A673 (cell line): ENCODE measurements around the gene ZIC1. TPM values are rescaled to one million over a fixed set of nuclear protein-coding genes. Genes with fewer than 3 reads are reported as not detected.

Experiments used
- BruUV-seq: library from RNA; stranded (reverse); fragments of 400-500 nt; replicated peaks from 2 replicates; lab custom pipeline; 2021; lab: Mats Ljungman, UMichigan
- CTCF ChIA-PET: fragments of 300-600 bp; sonication (Branson Sonifier 250); formaldehyde crosslinking; loops from one replicate; lab custom pipeline; 2022; ENCODE audit warnings: antibody characterized with exemption; lab: Charles Lee
- POLR2A ChIA-PET: fragments of 300-600 bp; sonication (Branson Sonifier 250); formaldehyde crosslinking; loops from one replicate; lab custom pipeline; 2022; ENCODE audit warnings: antibody characterized with exemption; ENCODE audit not compliant: low non-redundant PET; lab: Charles Lee
- DNase-seq: peaks from one replicate; pipeline ENCODE4 v3.0.0-alpha.2; 2015; ENCODE audit warnings: low spot score
- H3K27ac ChIP-seq: fragments of 200-600 bp; sonication (generic); 2 replicates; pipeline ENCODE4 v1.5.1; 2016; ENCODE audit warnings: mixed run types, low read depth, mild to moderate bottlenecking, mixed read lengths, antibody characterized with exemption, low read length; ENCODE audit not compliant: poor library complexity, severe bottlenecking
- H3K27me3 ChIP-seq: fragments of 200-600 bp; sonication (generic); replicated peaks from 2 replicates; pipeline ENCODE4 v1.6.1; 2017; ENCODE audit warnings: mixed run types, low read depth, mild to moderate bottlenecking, mixed read lengths, antibody characterized with exemption, low read length; ENCODE audit not compliant: insufficient read depth, poor library complexity
- H3K36me3 ChIP-seq: fragments of 200-600 bp; sonication (generic); 2 replicates; pipeline ENCODE4 v1.6.1; 2016; ENCODE audit warnings: mixed run types, mild to moderate bottlenecking, mixed read lengths, antibody characterized with exemption, low read length; ENCODE audit not compliant: insufficient read depth, poor library complexity, severe bottlenecking
- H3K4me1 ChIP-seq: fragments of 200-600 bp; sonication (generic); 2 replicates; pipeline ENCODE4 v1.6.1; 2017; ENCODE audit warnings: mixed run types, mild to moderate bottlenecking, mixed read lengths, antibody characterized with exemption, low read length; ENCODE audit not compliant: insufficient read depth, poor library complexity, severe bottlenecking
- H3K4me3 ChIP-seq: fragments of 200-600 bp; sonication (generic); 2 replicates; pipeline ENCODE4 v1.5.1; 2016; ENCODE audit warnings: low read depth, mixed run types, mild to moderate bottlenecking, mixed read lengths, low read length; ENCODE audit not compliant: poor library complexity, severe bottlenecking
- H3K9me3 ChIP-seq: fragments of 200-600 bp; sonication (generic); 2 replicates; pipeline ENCODE4 v1.6.1; 2016; ENCODE audit warnings: mixed run types, low read depth, mild to moderate bottlenecking, mixed read lengths, antibody characterized with exemption, low read length; ENCODE audit not compliant: poor library complexity, severe bottlenecking
- EZH2 ChIP-seq: fragments of 200-600 bp; sonication (generic); IDR thresholded peaks from 2 replicates; pipeline ENCODE4 v1.6.1; 2017; ENCODE audit warnings: borderline replicate concordance, low read depth, mild to moderate bottlenecking, mixed read lengths, antibody characterized with exemption, low read length; ENCODE audit not compliant: poor library complexity, severe bottlenecking
- intact Hi-C: fragments of 100-400 bp; cut with micrococcal nuclease; formaldehyde crosslinking; loops from one replicate; pipeline ENCODE4 v1.10.0; 2022; ENCODE audit not compliant: unreplicated experiment
- total RNA-seq: library from RNA; stranded (reverse); gene quantifications from 2 replicates; pipeline ENCODE4 v1.2.3, GENCODE V29; 2021
- TF ChIP-seq, protein P1 (sequence below): fragments of 300-800, 200-600 bp; sonication (generic); conservative IDR thresholded peaks from 2 replicates; pipeline ENCODE4 v1.5.1; 2017; ENCODE audit warnings: low read depth, mild to moderate bottlenecking, antibody characterized with exemption, low read length, moderate library complexity, mixed read lengths

Gene ZIC1
- total RNA-seq, 1 experiment from 2014 or later: 1.4 TPM

DNA sequence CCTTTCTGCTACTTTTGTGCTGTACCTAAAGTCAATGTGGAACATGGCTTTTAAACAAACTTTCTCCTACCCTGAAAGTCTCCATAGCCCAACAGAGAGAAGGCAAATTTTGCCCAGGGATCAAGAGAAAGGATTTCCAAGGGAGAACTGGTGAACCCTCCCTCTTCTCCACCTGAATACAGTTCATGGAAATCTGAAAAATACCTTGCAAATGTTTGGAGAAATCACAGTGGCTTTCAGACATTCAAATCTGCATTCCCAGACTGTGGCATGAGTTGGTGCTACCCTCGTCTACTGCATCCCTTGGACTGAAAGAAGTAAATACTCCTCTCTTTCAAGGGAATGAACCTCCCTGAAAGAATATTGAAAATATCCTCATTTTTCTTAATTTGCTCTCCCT, 41.5 kb upstream of the ZIC1 start:
- ChIA-PET POLR2A (no interaction called here), CTCF (no interaction called here)
- Histone ChIP-seq H3K27ac (no peak overlapping the region), H3K27me3 (peaks cover 99% of the 10 kb centered on the region), H3K36me3 (no peaks in the 10 kb centered on the region), H3K9me3 (no peaks in the 10 kb centered on the region), H3K4me3 (no peak overlapping the region), H3K4me1 (no peaks in the 10 kb centered on the region)
- no peak for TF ChIP-seq EZH2
- TF ChIP-seq, protein P1, sequence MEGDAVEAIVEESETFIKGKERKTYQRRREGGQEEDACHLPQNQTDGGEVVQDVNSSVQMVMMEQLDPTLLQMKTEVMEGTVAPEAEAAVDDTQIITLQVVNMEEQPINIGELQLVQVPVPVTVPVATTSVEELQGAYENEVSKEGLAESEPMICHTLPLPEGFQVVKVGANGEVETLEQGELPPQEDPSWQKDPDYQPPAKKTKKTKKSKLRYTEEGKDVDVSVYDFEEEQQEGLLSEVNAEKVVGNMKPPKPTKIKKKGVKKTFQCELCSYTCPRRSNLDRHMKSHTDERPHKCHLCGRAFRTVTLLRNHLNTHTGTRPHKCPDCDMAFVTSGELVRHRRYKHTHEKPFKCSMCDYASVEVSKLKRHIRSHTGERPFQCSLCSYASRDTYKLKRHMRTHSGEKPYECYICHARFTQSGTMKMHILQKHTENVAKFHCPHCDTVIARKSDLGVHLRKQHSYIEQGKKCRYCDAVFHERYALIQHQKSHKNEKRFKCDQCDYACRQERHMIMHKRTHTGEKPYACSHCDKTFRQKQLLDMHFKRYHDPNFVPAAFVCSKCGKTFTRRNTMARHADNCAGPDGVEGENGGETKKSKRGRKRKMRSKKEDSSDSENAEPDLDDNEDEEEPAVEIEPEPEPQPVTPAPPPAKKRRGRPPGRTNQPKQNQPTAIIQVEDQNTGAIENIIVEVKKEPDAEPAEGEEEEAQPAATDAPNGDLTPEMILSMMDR: no peak
- intact Hi-C loops: loop anchor here (10.0 kb wide), 2 partner anchors 553 to 623 kb away; no protein-coding TSS in a partner anchor
- DNase-seq: no peak
- BruUV-seq: no TSS peak

DNA sequence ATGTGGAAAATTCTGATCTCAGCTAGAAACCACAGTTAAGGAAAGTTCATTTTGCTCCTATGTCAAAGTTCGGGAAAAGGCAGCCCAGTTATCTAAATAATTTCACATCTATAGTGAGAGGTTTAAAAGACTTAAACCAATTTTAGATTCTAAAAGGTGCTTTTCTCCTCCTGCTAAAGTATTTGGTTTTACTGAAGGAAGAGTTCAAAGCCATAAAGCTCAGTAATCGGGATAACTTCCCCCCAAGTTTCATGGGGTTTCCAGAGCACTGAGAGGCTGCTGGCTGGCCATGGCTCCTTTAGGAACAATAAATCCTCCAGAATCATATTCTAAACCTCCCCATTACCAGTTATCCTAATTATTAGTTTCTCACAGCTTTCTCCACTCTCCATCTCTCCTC, 41.0 kb upstream of the ZIC1 start:
- Histone ChIP-seq H3K4me1 (no peaks in the 10 kb centered on the region), H3K9me3 (no peaks in the 10 kb centered on the region), H3K27me3 (peaks cover 99% of the 10 kb centered on the region), H3K4me3 (no peak overlapping the region), H3K27ac (no peak overlapping the region), H3K36me3 (no peaks in the 10 kb centered on the region)
- CTCF ChIA-PET: no interaction called here
- DNase-seq: no peak
- intact Hi-C loops: loop anchor here (10.0 kb wide), 2 partner anchors 553 to 623 kb away; no protein-coding TSS in a partner anchor
- POLR2A ChIA-PET: no interaction called here
- TF ChIP-seq EZH2: no peak
- TF ChIP-seq, protein P1: no peak
- BruUV-seq: no TSS peak

DNA sequence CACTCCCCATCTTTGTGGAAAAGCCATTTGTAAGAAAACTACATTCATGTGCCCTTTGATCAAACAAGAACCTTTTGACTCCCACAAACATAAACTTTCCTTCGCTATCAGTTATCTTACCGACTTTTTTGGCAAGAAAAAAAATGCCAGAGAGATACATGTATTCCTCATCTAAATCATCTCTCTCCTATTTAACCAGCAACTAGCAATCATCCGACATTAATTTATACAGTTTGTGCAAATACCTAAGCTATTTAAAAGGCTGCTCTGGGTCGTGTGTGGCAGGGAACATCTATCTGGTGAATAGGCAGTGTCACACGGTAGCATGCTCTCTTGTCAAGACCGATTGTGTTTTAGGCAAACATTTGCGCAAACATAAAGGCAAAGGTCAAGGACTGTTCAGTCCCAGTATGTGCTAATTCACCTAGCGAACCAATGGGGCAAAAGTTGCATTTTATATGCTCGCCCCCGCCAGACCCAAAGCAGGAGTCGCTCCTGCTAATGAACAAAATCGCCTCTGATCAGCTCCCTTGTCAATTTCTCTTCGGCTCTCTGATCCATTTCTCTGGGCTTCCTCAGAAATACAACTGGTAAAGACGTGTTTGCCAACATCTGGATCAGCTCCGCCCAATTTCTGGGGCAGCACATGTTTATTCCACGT, 40.5 kb upstream of the ZIC1 start:
- TF ChIP-seq, protein P1: no peak
- TF ChIP-seq EZH2: peak; percentile 66
- Histone ChIP-seq H3K27ac (no peak overlapping the region), H3K9me3 (no peaks in the 10 kb centered on the region), H3K36me3 (no peaks in the 10 kb centered on the region), H3K27me3 (peaks cover 100% of the 10 kb centered on the region), H3K4me3 (no peak overlapping the region), H3K4me1 (no peaks in the 10 kb centered on the region)
- intact Hi-C loops: loop anchor here (10.0 kb wide), 2 partner anchors 554 to 624 kb away; no protein-coding TSS in a partner anchor
- ChIA-PET CTCF (no interaction called here), POLR2A (no interaction called here)
- BruUV-seq: no TSS peak
- DNase-seq: no peak
